ENCODE results near the gene KRTAP4-12. TPM values are rescaled to one million over a fixed set of nuclear protein-coding genes. Genes with fewer than 3 reads are reported as not detected.
"Not testable (repeated sequence)": the region's sequence is repeated elsewhere in the genome, so short reads cannot be mapped to it uniquely, and the experiment has no call there.

Gene KRTAP4-12
- total and polyA plus RNA-seq, 12 donors = not detected

DNA sequence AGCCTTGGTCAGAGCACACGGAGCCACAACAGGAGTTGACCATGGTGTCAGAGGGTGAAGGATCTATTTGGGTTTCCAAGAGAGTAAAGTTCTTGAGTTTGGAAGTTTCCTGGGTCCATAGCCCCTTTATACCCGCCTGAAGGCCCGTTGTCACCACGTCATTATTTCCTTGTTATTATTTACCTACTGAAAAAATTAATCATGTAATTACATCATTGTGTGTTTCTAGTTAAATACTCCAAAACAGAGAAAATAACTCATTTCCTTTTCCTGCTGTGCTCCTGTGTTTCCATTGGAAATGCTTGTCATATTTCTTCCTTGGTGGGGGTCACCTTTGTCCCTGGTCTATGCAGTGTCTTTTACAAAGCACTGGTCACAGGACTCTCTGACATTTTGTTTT is 25.9 kb downstream of the KRTAP4-12 start, which contains the start of gene KRTAP4-8:
Gene KRTAP4-8, minus strand, starts transcription at position 101 of the 400 bp plus-strand sequence. Its CDS starts 58 bp downstream, at position 43.
- DNase-seq = no peak
- no peak within 1 kb of the TSS for H3K27ac ChIP-seq
- H3K27me3 ChIP-seq = peaks cover 0 to 32% (median 12%) of the 10 kb centered on the region in 7 donors
- intact Hi-C loops (cut with DNase I) = no loop called here
- 62 to 63% methylated on average over 4 of the region's 4 CpGs for WGBS, 2 donors
- no peak for TF ChIP-seq CTCF (IDR thresholded peaks at IDR 0.05)
- H3K4me3 ChIP-seq = no peak within 1 kb of the TSS
- no peak for ATAC-seq
- H3K36me3 ChIP-seq = no peaks in the 10 kb centered on the region
- no peaks in the 10 kb centered on the region for H3K4me1 ChIP-seq
- no peaks in the 10 kb centered on the region for H3K9me3 ChIP-seq

DNA sequence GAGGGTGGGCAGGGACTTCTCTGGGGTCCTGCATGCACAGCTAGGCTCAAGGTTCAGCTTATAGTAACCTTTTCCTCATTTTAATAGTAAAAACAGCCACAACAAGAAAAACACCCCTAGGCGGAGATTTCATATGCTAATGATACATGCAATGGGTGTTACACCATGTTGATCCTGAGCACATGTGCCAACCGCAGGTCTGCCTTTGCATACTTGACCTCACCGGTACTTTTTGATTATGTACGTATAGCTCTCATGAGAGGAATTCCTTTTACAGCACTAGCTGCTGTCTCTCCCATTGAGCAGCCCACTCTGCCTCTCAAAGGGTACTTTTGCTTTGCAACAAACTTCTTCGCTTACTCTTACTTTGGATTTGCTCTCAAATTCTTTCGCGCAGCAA is 27.9 kb downstream of the KRTAP4-12 start:
- ATAC-seq = no peak
- WGBS, 2 donors = 79% methylated on average over 7 of the region's 7 CpGs
- no peak overlapping the region for H3K4me3 ChIP-seq
- no peak for TF ChIP-seq CTCF (IDR thresholded peaks at IDR 0.05)
- no peaks in the 10 kb centered on the region for H3K4me1 ChIP-seq
- no peaks in the 10 kb centered on the region for H3K36me3 ChIP-seq
- H3K27me3 ChIP-seq = peaks cover 0 to 32% (median 12%) of the 10 kb centered on the region in 7 donors
- DNase-seq = no peak
- no peaks in the 10 kb centered on the region for H3K9me3 ChIP-seq
- intact Hi-C loops (cut with DNase I) = no loop called here
- no peak overlapping the region for H3K27ac ChIP-seq

- H3K27ac ChIP-seq; H3K36me3 ChIP-seq; H3K4me3 ChIP-seq; ATAC-seq; H3K27me3 ChIP-seq; intact Hi-C loops (cut with DNase I); H3K4me1 ChIP-seq; H3K9me3 ChIP-seq; DNase-seq: not testable (repeated sequence)
- 58% methylated on average over 4 of the region's 4 CpGs for WGBS, 2 donors
Measured at GRCh38 chr17:41088760-41089352, 35.1 kb downstream of the KRTAP4-12 start.

- ATAC-seq, H3K36me3 ChIP-seq, H3K9me3 ChIP-seq, H3K4me3 ChIP-seq, H3K4me1 ChIP-seq, H3K27ac ChIP-seq, DNase-seq: not testable (repeated sequence)
- H3K27me3 ChIP-seq = peaks cover 0 to 16% (median 4%) of the 10 kb centered on the region in 7 donors
- 76 to 78% methylated on average over 14 of the region's 14 CpGs for WGBS, 2 donors
- intact Hi-C loops (cut with DNase I) = loop anchor here in 1 of 10 donors (5.0 kb wide), 1 partner anchor 83 kb away; the partner anchor contains the start of gene KRTAP4-3
Measured at GRCh38 chr17:41084100-41084856, 39.7 kb downstream of the KRTAP4-12 start, which contains the start of gene KRTAP4-7. Gene KRTAP4-7 (plus strand): TSS chr17:41084150. CDS start chr17:41084207, 57 bp downstream.

DNA sequence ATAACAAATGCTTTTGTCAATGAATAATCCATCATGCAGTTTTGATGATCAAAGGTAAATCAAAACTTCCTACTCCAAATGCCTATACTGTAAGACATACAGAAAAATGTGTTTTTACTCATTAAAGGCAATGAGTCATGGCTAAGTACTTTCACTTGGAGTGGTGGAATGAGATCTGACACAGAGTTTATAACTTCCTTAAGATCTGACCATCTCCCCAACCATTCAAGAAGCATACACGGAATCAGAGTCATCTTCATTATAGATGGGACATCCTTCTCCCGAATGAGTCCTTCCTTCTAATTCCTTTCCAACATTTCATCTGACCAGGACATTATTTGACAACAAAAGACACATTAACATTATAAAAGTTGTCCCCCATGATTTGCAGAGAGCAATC is 40.6 kb downstream of the KRTAP4-12 start:
- DNase-seq, H3K27ac ChIP-seq, H3K4me3 ChIP-seq, H3K36me3 ChIP-seq, ATAC-seq, H3K4me1 ChIP-seq, H3K9me3 ChIP-seq: not testable (repeated sequence)
- intact Hi-C loops (cut with DNase I) = loop anchor here in 1 of 10 donors (5.0 kb wide), 1 partner anchor 84 kb away; the partner anchor contains the start of gene KRTAP4-3
- 77 to 78% methylated on average over 2 of the region's 2 CpGs for WGBS, 2 donors
- H3K27me3 ChIP-seq = peaks cover 0 to 23% (median 4%) of the 10 kb centered on the region in 7 donors
